Psoas muscle (tissue), 8 donors: ENCODE data around the gene FUT7. TPM values are rescaled to one million over a fixed set of nuclear protein-coding genes. Genes with fewer than 3 reads are reported as not detected.

ENCODE experiments used
- ATAC-seq, 4 donors: fragments of 200-7000 bp; cut with Tn5 transposase; one replicate each; pipeline ENCODE4 v1.9.1; 2020; ENCODE audit warnings: moderate library complexity in 3 of 4, mild to moderate bottlenecking in 2 of 4
- DNase-seq, 2 donors: peaks; one replicate each; pipeline ENCODE4 v3.0.0-alpha.2; 2020
- H3K27ac ChIP-seq: fragments of 200-600 bp; one replicate; pipeline ENCODE4 v1.8.0; 2022
- H3K27me3 ChIP-seq, 3 donors: fragments of 200-600 bp in 1 of 3; one replicate each; pipeline versions ENCODE4 v1.6.1 to v1.8.0; 2013 to 2022; ENCODE audit warnings: low read length in 2 of 3, mild to moderate bottlenecking in 2 of 3, moderate library complexity in 1 of 3; ENCODE audit not compliant: insufficient read depth in 3 of 3
- H3K36me3 ChIP-seq, 2 donors: fragments of 200-600 bp in 1 of 2; one replicate each; pipeline versions ENCODE4 v1.6.1 to v1.8.0; 2013 to 2022; ENCODE audit warnings: low read depth in 1 of 2, mild to moderate bottlenecking in 1 of 2, moderate library complexity in 1 of 2; ENCODE audit not compliant: insufficient read depth in 1 of 2
- H3K4me1 ChIP-seq: fragments of 200-600 bp; one replicate; pipeline ENCODE4 v1.8.0; 2022
- H3K4me3 ChIP-seq: fragments of 200-600 bp; one replicate; pipeline ENCODE4 v1.8.0; 2022; ENCODE audit warnings: mild to moderate bottlenecking
- H3K9me3 ChIP-seq: fragments of 200-600 bp; one replicate; pipeline ENCODE4 v1.8.0; 2022
- WGBS, 3 donors: extraction: QIAGEN DNeasy Blood & Tissue Kit; methylation state at CpG; one replicate each; pipeline versions ENCODE4 v1.1.6 to v1.1.7; 2013; 5-methylcytosine and 5-hydroxymethylcytosine counted together
- intact Hi-C, 2 donors: fragments of 100-400 bp; cut with DNase I; formaldehyde crosslinking; loops; one replicate each; pipeline versions ENCODE4 v1.11.0 to v1.14.2; 2022
- polyA plus RNA-seq, 3 donors: library from polyadenylated mRNA; stranded (reverse); fragments of 200-250 nt; gene quantifications; one replicate each; pipeline ENCODE4 v1.2.3, GENCODE V29; 2013
- total RNA-seq, 4 donors: library from RNA; stranded (reverse); fragmentation: NEBNext Ultra II Directional in 2 of 4; extraction: Animal tissue kit (Norgen Biotek cat#: 25700) in 2 of 4; gene quantifications; one replicate each; pipeline versions ENCODE4 v1.2.1 to v1.2.4, GENCODE V29; 2021 to 2023
- TF ChIP-seq, protein P1 (sequence below): fragments of 200-600 bp; IDR thresholded peaks from one replicate; pipeline ENCODE4 v1.8.0; 2022; ENCODE audit warnings: antibody characterized with exemption
- donor health status: healthy with polysubstance abuse.
- donor health status: DM: no; HTN: no; CAD: no; lungs with moderate emphysema.
- donor health status: Bipolar disorder and iron deficiency.
- donor health status: healthy.
- donor health status: DM: yes; HTN: yes; CAD: no.
- donor health status: DM: no; HTN: no; CAD: no.
- donor health status: DM: no; HTN: no; CAD: no.
- donor health status: DM: yes; HTN: yes; CAD: no.

The FUT7 gene
- total and polyA plus RNA-seq, 7 donors: 0.01 to 0.08 (median 0.06) TPM; not detected in 4

DNA sequence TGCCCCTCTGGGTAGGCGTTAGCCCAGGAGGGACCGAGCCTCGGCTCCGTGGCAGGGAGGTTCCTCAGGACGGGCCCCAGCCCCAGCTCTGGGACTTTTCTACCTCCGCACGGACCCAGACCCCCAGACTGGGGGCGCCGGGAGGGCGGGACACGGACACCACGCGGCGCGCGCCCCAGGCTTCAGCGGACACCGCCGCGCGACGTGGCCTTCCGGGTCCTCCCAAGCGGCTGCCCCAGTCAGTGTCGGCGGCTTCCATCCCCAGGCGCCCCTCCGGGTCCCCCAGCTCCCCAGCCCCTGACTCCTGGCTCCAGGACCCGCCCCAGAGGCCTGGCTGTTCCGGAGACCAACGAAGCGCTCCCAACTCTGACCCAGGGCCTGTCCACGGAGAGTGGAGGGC lies 46.0 kb downstream of the FUT7 start:
- intact Hi-C loops: no loop called here
- no peak for ATAC-seq
- TF ChIP-seq, protein P1, sequence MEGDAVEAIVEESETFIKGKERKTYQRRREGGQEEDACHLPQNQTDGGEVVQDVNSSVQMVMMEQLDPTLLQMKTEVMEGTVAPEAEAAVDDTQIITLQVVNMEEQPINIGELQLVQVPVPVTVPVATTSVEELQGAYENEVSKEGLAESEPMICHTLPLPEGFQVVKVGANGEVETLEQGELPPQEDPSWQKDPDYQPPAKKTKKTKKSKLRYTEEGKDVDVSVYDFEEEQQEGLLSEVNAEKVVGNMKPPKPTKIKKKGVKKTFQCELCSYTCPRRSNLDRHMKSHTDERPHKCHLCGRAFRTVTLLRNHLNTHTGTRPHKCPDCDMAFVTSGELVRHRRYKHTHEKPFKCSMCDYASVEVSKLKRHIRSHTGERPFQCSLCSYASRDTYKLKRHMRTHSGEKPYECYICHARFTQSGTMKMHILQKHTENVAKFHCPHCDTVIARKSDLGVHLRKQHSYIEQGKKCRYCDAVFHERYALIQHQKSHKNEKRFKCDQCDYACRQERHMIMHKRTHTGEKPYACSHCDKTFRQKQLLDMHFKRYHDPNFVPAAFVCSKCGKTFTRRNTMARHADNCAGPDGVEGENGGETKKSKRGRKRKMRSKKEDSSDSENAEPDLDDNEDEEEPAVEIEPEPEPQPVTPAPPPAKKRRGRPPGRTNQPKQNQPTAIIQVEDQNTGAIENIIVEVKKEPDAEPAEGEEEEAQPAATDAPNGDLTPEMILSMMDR: no peak
- WGBS, 3 donors: 26 to 29% (median 27%) methylated on average over 21 to 33 of the region's 33 CpGs
- H3K4me1 ChIP-seq: no peaks in the 10 kb centered on the region
- DNase-seq: no peak
- H3K27me3 ChIP-seq: peaks cover 0 to 39% (median 14%) of the 10 kb centered on the region in 3 donors
- H3K4me3 ChIP-seq: no peak overlapping the region
- H3K27ac ChIP-seq: no peak overlapping the region
- no peaks in the 10 kb centered on the region for H3K9me3 ChIP-seq
- H3K36me3 ChIP-seq: no peaks in the 10 kb centered on the region

DNA sequence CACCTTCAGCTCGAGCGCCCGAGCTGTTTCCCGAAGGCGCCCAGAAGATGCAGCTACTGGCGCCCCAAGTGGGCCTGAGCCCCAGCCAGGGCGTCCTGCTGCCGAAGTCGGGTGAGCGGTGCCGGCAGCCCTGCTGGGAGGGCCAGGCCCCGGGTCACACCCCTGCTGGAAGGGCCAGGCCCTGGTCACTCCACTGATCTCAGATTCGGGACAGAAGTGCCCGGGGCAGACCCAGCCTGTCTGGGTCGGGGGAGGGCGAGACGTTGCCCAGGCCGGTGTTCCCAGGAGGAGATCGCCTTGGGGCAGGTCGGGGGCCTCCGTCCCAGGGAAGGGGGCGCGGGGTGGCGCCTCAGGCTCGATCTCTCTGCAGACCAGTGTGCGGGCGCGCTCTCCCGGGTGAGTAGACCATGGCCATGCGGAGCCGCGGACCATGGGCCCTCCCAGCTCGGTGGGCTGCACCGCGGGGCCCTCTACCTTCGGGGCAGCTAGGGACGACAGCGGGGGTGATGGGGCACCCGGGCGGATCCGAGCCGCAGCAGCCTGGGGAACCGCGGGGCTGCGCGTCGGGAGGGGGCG lies 46.8 kb downstream of the FUT7 start:
- Histone ChIP-seq H3K27me3 (peaks cover 0 to 40% (median 14%) of the 10 kb centered on the region in 3 donors), H3K9me3 (no peaks in the 10 kb centered on the region), H3K36me3 (no peaks in the 10 kb centered on the region), H3K4me1 (no peaks in the 10 kb centered on the region), H3K4me3 (no peak overlapping the region), H3K27ac (no peak overlapping the region)
- ATAC-seq: peak in 2 of 4 donors; percentile 18 to 36
- intact Hi-C loops: no loop called here
- DNase-seq: no peak
- WGBS, 3 donors: 8 to 16% (median 12%) methylated on average over 40 to 48 of the region's 48 CpGs
- TF ChIP-seq, protein P1: no peak

DNA sequence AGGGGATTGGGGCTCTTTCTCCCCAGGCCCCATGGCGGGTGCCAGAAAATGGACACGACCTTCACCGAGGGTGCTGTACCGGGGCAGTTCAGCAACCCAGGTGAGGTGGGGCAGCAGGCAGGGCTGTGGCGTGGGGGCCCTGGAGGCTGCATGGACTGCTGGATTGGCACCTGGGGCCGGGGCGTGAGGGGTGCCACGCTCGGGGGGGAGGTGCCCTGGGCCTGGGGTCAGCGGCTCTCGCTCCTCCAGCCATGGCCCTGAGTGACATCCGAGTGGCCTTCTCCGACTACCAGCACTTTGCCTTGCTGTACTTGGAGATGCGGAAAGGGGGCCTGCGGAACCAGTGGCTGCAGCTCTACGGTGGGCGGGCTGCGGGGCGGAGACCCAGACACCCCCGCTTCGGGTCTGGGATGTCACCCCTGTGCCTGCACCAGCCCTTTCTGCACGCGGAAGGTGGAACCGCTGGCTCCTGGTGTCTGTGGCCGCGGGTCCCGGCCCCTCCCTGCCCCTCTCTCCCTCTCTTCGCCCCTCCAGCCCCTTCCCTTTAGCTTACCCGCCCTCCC lies 47.3 kb downstream of the FUT7 start:
- DNase-seq (no peak), ATAC-seq (no peak)
- intact Hi-C loops: no loop called here
- Histone ChIP-seq H3K4me1 (no peaks in the 10 kb centered on the region), H3K9me3 (no peaks in the 10 kb centered on the region), H3K27me3 (peaks cover 0 to 40% (median 16%) of the 10 kb centered on the region in 3 donors), H3K4me3 (no peak overlapping the region), H3K36me3 (no peaks in the 10 kb centered on the region), H3K27ac (no peak overlapping the region)
- TF ChIP-seq, protein P1: no peak
- 47 to 56% (median 47%) methylated on average over 23 to 29 of the region's 29 CpGs for WGBS, 3 donors

DNA sequence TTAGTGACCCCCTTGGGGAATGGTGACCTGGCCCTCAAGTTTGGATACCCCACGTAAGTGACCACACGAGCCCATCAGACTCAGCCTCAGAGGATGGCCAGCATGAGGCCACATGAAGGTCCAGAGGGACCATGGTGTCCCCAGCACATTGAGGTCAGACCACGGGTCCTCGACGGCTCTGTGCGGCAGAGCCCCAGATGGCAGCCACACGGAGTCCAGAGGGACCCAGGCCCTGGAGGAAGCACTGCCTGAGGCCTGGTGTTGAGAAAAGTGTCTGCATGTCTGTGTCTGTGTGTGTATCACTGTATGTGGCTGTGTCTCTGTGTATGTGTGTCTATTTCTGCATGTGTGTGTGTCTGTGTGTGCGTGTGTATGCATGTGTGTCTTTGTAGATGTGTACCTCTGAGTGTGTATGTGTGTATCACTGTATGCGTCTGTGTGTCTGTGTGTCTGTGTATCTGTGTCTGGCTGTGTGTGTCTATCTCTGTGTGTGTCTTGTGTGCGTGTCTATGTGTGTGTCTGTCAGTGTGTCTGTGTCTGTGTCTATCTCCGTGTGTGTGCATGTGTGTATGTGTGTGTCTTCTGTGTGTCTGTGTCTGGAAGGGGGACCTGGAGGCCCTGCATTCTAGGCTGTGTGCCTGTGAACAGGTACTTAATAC lies 48.1 kb downstream of the FUT7 start:
- no peak for DNase-seq
- intact Hi-C loops: no loop called here
- WGBS, 3 donors: 64 to 78% (median 75%) methylated on average over 11 of the region's 11 CpGs
- Histone ChIP-seq H3K36me3 (no peaks in the 10 kb centered on the region), H3K4me1 (no peaks in the 10 kb centered on the region), H3K27ac (no peak overlapping the region), H3K9me3 (no peaks in the 10 kb centered on the region), H3K4me3 (no peak overlapping the region), H3K27me3 (peaks cover 0 to 40% (median 16%) of the 10 kb centered on the region in 3 donors)
- no peak for ATAC-seq
- TF ChIP-seq, protein P1: no peak
